Small intestine (tissue), 7 donors: ENCODE measurements around the gene PRKAA1. TPM values are rescaled to one million over a fixed set of nuclear protein-coding genes. Genes with fewer than 3 reads are reported as not detected.
A peak's percentile ranks its signal among the peaks of the same experiment; 100 is the strongest.

ENCODE experiments used
- DNase-seq, 2 donors: peaks; one replicate each; pipeline versions ENCODE4 v3.0.0 to v3.0.0-alpha.2; 2013
- FAIRE-seq: peaks from 2 replicates; lab custom pipeline; 2012; peaks lifted over from hg19 to GRCh38; lab: Jason Lieb, UNC
- H3K27ac ChIP-seq, 3 donors: one replicate each; pipeline ENCODE4 v1.5.1; 2013; ENCODE audit warnings: low read length in 2 of 3, mild to moderate bottlenecking in 2 of 3, control low read depth in 1 of 3, inconsistent platforms in 1 of 3, low read depth in 1 of 3, moderate library complexity in 1 of 3
- H3K27me3 ChIP-seq, 3 donors: one replicate each; pipeline ENCODE4 v1.6.1; 2013; ENCODE audit warnings: low read length in 3 of 3, inconsistent platforms in 1 of 3; ENCODE audit not compliant: control insufficient read depth in 3 of 3, insufficient read depth in 3 of 3
- H3K36me3 ChIP-seq, 3 donors: one replicate each; pipeline ENCODE4 v1.6.1; 2013; ENCODE audit warnings: low read length in 3 of 3, inconsistent platforms in 1 of 3, low read depth in 1 of 3, mild to moderate bottlenecking in 1 of 3, moderate library complexity in 1 of 3; ENCODE audit not compliant: control insufficient read depth in 3 of 3, insufficient read depth in 2 of 3
- H3K4me1 ChIP-seq, 3 donors: one replicate each; pipeline ENCODE4 v1.6.1; 2013; ENCODE audit warnings: low read length in 2 of 3, inconsistent platforms in 1 of 3, low read depth in 1 of 3, mild to moderate bottlenecking in 1 of 3, moderate library complexity in 1 of 3; ENCODE audit not compliant: control insufficient read depth in 3 of 3, insufficient read depth in 2 of 3
- H3K4me3 ChIP-seq, 3 donors: one replicate each; pipeline ENCODE4 v1.5.1; 2013; ENCODE audit warnings: low read length in 3 of 3, control low read depth in 1 of 3, inconsistent platforms in 1 of 3, low read depth in 1 of 3, mild to moderate bottlenecking in 1 of 3, moderate library complexity in 1 of 3
- H3K9me3 ChIP-seq, 2 donors: one replicate each; pipeline ENCODE4 v1.6.1; 2013; ENCODE audit warnings: low read depth in 1 of 2, low read length in 1 of 2; ENCODE audit not compliant: control insufficient read depth in 2 of 2, insufficient read depth in 1 of 2
- WGBS, 3 donors: extraction: QIAGEN DNeasy Blood & Tissue Kit; methylation state at CpG; one replicate each; pipeline ENCODE4 v1.1.7; 2013; 5-methylcytosine and 5-hydroxymethylcytosine counted together
- polyA plus RNA-seq, 4 donors: library from polyadenylated mRNA; stranded (reverse) in 3 of 4; unstranded in 1 of 4; fragments of 200-250 nt in 3 of 4; fragments of 120-200 nt in 1 of 4; gene quantifications; one replicate each; pipeline versions ENCODE4 v1.2.1 to v1.2.3, GENCODE V29; 2013
- donor health status: healthy with polysubstance abuse.
- donor health status: control.
- donor health status: control.
- donor health status: Bipolar disorder and iron deficiency.
- donor health status: healthy.

The PRKAA1 gene
- polyA plus RNA-seq, 4 donors = 22.7 to 71.7 (median 30.4) TPM

GRCh38 chr5:40780858-40781257, 17.3 kb downstream of the PRKAA1 start:
- no peak overlapping the region for H3K4me3 ChIP-seq
- WGBS, 3 donors = 89 to 91% (median 90%) methylated on average over 3 of the region's 3 CpGs
- H3K9me3 ChIP-seq = no peaks in the 10 kb centered on the region
- DNase-seq = no peak
- H3K27me3 ChIP-seq = no peaks in the 10 kb centered on the region
- peaks cover 0 to 11% (median 8%) of the 10 kb centered on the region in 3 donors for H3K36me3 ChIP-seq
- peaks cover 0 to 22% (median 6%) of the 10 kb centered on the region in 3 donors for H3K4me1 ChIP-seq
- no peak overlapping the region for H3K27ac ChIP-seq
- no peak for FAIRE-seq

DNA sequence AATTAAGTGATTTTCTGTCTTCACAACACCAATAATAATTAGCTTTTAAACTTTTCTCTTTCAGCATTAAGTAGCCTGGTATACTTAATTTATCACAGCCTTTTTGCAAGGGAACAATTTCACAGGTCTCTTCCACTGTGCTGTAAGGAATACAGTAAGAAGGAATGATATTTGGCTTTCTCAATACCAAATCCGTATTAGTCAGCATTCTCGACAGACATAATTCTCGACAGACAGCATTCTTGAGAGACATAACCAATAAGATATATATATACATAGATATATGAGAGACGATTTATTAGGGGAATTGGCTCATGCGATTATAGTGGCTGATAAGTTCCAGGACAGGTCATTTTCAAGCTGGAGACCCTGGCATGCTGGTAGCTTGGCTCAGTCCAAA, 18.0 kb downstream of the PRKAA1 start:
- no peaks in the 10 kb centered on the region for H3K27me3 ChIP-seq
- H3K27ac ChIP-seq = no peak overlapping the region
- no peaks in the 10 kb centered on the region for H3K9me3 ChIP-seq
- 80 to 86% (median 85%) methylated on average over 5 of the region's 5 CpGs for WGBS, 3 donors
- H3K36me3 ChIP-seq = peaks cover 0 to 11% (median 8%) of the 10 kb centered on the region in 3 donors
- no peak for DNase-seq
- no peak overlapping the region for H3K4me3 ChIP-seq
- FAIRE-seq = no peak
- peaks cover 0 to 22% (median 6%) of the 10 kb centered on the region in 3 donors for H3K4me1 ChIP-seq

- peaks cover 0 to 17% (median 6%) of the 10 kb centered on the region in 3 donors for H3K4me1 ChIP-seq
- no peaks in the 10 kb centered on the region for H3K9me3 ChIP-seq
- no peak overlapping the region for H3K27ac ChIP-seq
- no peak overlapping the region for H3K4me3 ChIP-seq
- H3K27me3 ChIP-seq = no peaks in the 10 kb centered on the region
- WGBS, 3 donors = 89 to 94% (median 94%) methylated on average over 6 of the region's 6 CpGs
- DNase-seq (no peak), FAIRE-seq (no peak)
- peaks cover 0 to 11% (median 8%) of the 10 kb centered on the region in 3 donors for H3K36me3 ChIP-seq
Observed at GRCh38 chr5:40779561-40779960, 18.6 kb downstream of the PRKAA1 start.

GRCh38 chr5:40778133-40778532, 20.0 kb downstream of the PRKAA1 start:
- Histone ChIP-seq H3K27me3 (no peaks in the 10 kb centered on the region), H3K4me3 (no peak overlapping the region), H3K4me1 (peaks cover 0 to 13% (median 6%) of the 10 kb centered on the region in 3 donors), H3K9me3 (no peaks in the 10 kb centered on the region), H3K36me3 (peaks cover 0 to 12% (median 11%) of the 10 kb centered on the region in 3 donors), H3K27ac (no peak overlapping the region)
- FAIRE-seq (no peak), DNase-seq (no peak)
- WGBS, 3 donors = 92 to 100% (median 100%) methylated on average over 1 of the region's 1 CpG

- FAIRE-seq = no peak
- H3K36me3 ChIP-seq = peaks cover 0 to 15% (median 15%) of the 10 kb centered on the region in 3 donors
- H3K9me3 ChIP-seq = no peaks in the 10 kb centered on the region
- no peaks in the 10 kb centered on the region for H3K27me3 ChIP-seq
- peak in 1 of 2 donors; percentile 43 for DNase-seq
- H3K27ac ChIP-seq = peak overlapping the region in 2 of 3 donors; percentile 41 to 55
- no peak overlapping the region for H3K4me3 ChIP-seq
- 36 to 77% (median 62%) methylated on average over 1 of the region's 1 CpG for WGBS, 3 donors
- peaks cover 0 to 11% (median 0%) of the 10 kb centered on the region in 3 donors for H3K4me1 ChIP-seq
Observed at GRCh38 chr5:40776658-40776977, 21.6 kb downstream of the PRKAA1 start.

DNA sequence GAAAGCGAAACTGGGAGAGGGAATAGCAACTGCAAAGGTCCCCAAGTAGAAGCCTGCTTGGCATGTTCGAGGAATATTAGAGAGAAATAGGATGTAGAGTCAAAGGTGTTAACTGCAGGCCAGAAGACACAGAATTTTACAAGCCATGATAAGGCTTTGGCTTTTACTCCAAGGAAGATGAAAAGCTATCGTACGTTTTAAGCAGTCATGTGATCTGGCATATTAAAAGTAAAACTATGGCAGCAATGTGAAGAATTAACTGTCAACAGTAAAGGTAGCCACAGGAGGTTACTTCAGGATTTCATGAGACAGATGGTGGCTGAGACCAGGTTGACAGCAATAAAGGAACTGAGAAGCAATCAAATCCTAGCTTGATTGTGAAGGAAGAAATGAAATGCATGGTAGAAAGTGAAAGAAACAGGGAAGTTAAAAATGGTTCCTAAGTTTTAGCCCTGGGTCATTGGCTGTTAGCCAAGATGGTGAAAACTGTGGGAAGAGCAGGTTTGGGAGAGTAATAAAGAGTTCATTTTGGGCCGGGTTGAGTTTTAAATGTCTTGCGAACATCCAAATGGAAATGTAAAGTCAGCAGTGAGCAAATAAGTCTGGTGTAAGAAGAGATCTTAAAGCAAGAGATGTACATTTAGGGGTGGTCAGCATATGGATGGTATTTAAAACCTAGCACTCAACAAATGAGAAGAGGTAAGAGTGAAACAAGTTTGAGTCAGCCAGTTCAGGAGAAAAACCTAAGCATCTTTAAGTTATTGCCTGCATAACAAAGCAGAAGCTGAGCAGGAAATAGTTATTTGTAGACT, 22.1 kb downstream of the PRKAA1 start:
- Histone ChIP-seq H3K27ac (peak overlapping the region; percentile 52 to 76 (median 55)), H3K27me3 (no peaks in the 10 kb centered on the region), H3K4me1 (peaks cover 0 to 11% (median 0%) of the 10 kb centered on the region in 3 donors), H3K36me3 (peaks cover 0 to 18% (median 15%) of the 10 kb centered on the region in 3 donors), H3K9me3 (no peaks in the 10 kb centered on the region), H3K4me3 (peak overlapping the region in 1 of 3 donors; percentile 4)
- DNase-seq (peak in 1 of 2 donors; percentile 21), FAIRE-seq (no peak)
- 32 to 55% (median 50%) methylated on average over 6 of the region's 6 CpGs for WGBS, 3 donors

DNA sequence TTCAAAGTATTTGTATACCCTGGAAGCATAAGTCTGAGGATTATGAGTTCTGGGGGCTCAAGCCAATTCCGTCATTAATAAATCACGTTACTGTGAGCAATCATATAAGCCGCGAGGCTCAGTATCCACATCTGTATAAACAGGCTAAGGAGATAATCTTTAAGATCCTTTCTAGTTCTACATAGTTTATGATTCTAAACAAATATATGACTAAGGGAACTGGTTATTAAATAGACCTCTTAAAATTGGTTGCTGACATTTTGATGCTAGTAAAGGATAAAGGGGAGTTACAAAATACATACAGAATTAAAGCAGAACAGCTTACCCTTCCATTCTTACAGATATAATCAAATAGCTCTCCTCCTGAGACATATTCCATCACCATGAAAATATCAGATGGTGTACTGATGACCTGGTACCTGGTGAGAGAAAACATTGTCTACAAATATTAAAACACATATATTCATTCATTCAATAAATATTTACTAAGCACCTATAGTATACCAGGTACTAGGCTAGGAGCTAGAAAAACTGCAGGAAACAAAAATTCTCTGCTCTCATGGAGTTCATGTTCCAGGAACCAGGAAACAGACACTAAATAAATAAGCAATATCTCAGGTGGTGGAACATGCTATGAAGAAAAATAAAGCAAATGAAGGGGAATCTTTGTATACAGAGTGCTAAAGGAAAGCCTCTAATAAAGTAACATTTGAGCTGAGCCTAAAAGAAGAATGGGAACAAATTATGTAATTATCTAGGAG, 22.9 kb downstream of the PRKAA1 start:
- Histone ChIP-seq H3K36me3 (peaks cover 0 to 19% (median 15%) of the 10 kb centered on the region in 3 donors), H3K4me1 (peaks cover 0 to 11% (median 0%) of the 10 kb centered on the region in 3 donors), H3K9me3 (no peaks in the 10 kb centered on the region), H3K27ac (peak overlapping the region; percentile 52 to 76 (median 55)), H3K27me3 (no peaks in the 10 kb centered on the region), H3K4me3 (no peak overlapping the region)
- 51 to 73% (median 61%) methylated on average over 4 of the region's 4 CpGs for WGBS, 3 donors
- DNase-seq = peak in 1 of 2 donors; percentile 31
- no peak for FAIRE-seq

DNA sequence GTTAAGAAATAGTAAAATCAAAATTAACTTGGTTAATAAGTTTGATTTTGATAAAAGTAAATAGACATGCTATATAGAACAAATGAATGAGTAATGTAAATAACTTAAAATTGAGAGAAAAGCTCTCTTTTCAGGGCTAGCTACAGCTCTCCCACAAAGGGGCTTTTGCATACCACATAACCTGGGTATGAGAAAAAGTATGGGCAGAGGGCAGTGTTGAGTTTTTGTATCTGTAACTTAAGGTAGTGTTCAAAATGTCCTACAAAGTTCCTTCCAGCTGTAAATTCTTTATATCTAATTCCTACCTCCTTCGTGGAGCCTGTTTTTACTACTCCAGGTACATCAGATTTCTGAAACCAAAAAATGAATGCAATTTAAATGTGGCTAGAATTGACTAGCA, 23.6 kb downstream of the PRKAA1 start:
- Histone ChIP-seq H3K27me3 (no peaks in the 10 kb centered on the region), H3K4me3 (no peak overlapping the region), H3K36me3 (peaks cover 0 to 23% (median 18%) of the 10 kb centered on the region in 3 donors), H3K9me3 (no peaks in the 10 kb centered on the region), H3K27ac (no peak overlapping the region), H3K4me1 (peaks cover 0 to 11% (median 0%) of the 10 kb centered on the region in 3 donors)
- no peak for DNase-seq
- 38 to 71% (median 68%) methylated on average over 1 of the region's 1 CpG for WGBS, 3 donors
- no peak for FAIRE-seq
